T-helper 1 cell treated with Interleukin-12 subunit alpha and Interleukin-12 subunit beta and Interleukin-4 antibody, amounts not matched to agents 30 μg/mL and 1 μg/mL, for 36 hours (primary cell): ENCODE results near the gene NSUN5.
"Not testable (repeated sequence)": the region's sequence is repeated elsewhere in the genome, so short reads cannot be mapped to it uniquely, and the experiment has no call there.

Experiments
- H3K27ac Mint-ChIP-seq: one replicate; pipeline ENCODE4 v1.8.0; 2021; ENCODE audit warnings: mild to moderate bottlenecking, mixed read lengths
- H3K27me3 Mint-ChIP-seq: one replicate; pipeline ENCODE4 v1.8.0; 2021; ENCODE audit warnings: low read depth, mixed read lengths
- H3K36me3 Mint-ChIP-seq: one replicate; pipeline ENCODE4 v1.8.0; 2021; ENCODE audit warnings: low read depth, mixed read lengths
- H3K4me1 Mint-ChIP-seq: one replicate; pipeline ENCODE4 v1.8.0; 2021; ENCODE audit warnings: low read depth, mixed read lengths
- H3K4me3 Mint-ChIP-seq: one replicate; pipeline ENCODE4 v1.8.0; 2021; ENCODE audit warnings: mild to moderate bottlenecking, moderate library complexity, mixed read lengths
- H3K9me3 Mint-ChIP-seq: one replicate; pipeline ENCODE4 v1.8.0; 2021; ENCODE audit warnings: mixed read lengths

The NSUN5 gene

DNA sequence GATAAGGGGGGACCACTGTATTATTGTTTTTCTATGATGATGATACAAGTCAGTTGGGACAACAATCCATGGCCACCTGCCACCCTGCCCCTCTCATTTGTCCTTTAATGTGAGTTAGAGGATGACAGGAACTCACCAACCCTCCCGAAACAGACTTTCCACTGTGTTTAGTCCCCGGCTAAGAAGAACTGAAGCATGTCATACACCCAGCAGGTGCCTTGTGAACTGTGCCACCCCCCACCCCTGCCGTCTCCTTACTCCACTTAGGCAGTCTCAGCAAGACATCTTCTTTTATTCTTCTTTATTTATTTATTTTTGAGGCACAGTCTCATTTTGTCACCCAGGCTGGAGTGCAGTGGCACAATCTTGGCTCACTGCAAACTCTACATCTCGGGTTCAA is 40.8 kb downstream of the NSUN5 start:
- not testable (repeated sequence) for H3K9me3 Mint-ChIP-seq, H3K4me3 Mint-ChIP-seq, H3K27ac Mint-ChIP-seq, H3K36me3 Mint-ChIP-seq, H3K4me1 Mint-ChIP-seq, H3K27me3 Mint-ChIP-seq

DNA sequence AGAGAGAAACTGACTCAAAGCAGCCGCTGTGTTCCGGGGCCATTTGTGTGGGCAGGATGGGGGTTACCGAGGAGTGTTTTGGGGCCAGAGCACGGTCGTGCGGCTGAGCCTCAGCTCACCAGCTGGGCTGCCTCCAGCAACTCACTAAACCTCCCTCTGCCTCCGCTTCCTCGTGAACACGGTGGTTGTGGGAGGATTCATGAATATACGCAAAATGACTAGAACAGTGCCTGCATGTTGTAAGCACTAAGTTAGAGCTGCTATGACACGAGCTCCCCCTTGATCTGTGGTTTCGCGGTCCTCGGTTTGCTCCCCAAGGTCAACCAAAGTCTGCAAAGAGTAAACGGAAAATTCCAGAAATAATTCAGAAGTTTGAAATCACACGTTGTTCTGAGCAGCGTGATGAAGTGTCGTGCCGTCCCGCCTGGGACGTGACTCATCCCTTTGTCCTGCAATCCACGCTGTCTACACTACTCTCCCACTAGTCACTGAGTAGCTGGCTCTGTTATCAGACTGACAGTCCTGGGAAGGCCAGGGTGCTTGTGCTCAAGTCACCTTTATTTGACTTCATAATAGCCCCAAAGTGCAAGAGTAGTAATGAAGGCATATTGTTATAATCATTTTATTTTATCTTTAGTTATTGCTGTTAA is 41.8 kb downstream of the NSUN5 start:
- H3K36me3 Mint-ChIP-seq, H3K4me1 Mint-ChIP-seq, H3K27ac Mint-ChIP-seq, H3K27me3 Mint-ChIP-seq, H3K9me3 Mint-ChIP-seq, H3K4me3 Mint-ChIP-seq: not testable (repeated sequence)

DNA sequence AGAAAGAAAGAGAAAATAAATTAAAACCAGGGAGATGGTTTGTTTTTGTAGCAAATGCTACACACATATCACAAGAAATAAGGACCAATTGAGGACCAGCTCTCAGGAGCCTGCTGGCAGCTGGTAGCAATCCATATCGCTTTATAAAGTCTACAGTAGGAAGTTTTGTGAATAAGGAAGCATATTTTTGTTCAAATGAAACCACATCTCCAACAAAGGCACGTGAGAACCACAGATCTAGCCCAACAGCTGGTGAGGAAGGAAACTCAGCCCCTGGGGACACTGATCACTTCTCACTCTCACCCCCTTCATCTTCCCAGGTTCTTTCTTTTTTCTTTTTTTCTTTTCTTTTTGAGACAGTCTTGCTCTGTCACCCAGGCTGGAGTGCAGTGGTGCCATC is 46.2 kb downstream of the NSUN5 start:
- not testable (repeated sequence) for H3K36me3 Mint-ChIP-seq, H3K9me3 Mint-ChIP-seq, H3K27ac Mint-ChIP-seq, H3K4me3 Mint-ChIP-seq, H3K4me1 Mint-ChIP-seq, H3K27me3 Mint-ChIP-seq
